Lower leg skin (tissue), 4 donors: Measurements from ENCODE around the gene DRICH1. TPM values are rescaled to one million over a fixed set of nuclear protein-coding genes. Genes with fewer than 3 reads are reported as not detected.
A peak's percentile ranks its signal among the peaks of the same experiment; 100 is the strongest.
"Not testable (repeated sequence)": the region's sequence is repeated elsewhere in the genome, so short reads cannot be mapped to it uniquely, and the experiment has no call there.

Source experiments
- DNase-seq, 2 donors: peaks; one replicate each; pipeline ENCODE4 v3.0.0-alpha.2; 2019; ENCODE audit warnings: low spot score in 2 of 2
- H3K4me3 ChIP-seq: fragments of 200-600 bp; sonication (generic); 2 replicates; pipeline ENCODE4 v1.5.1; 2017; ENCODE audit warnings: mild to moderate bottlenecking, low read depth; ENCODE audit not compliant: poor library complexity, severe bottlenecking
- CTCF ChIP-seq, 3 donors: fragments of 450-650 bp; IDR thresholded peaks; one replicate each; pipeline ENCODE4 v1.5.1; 2016; ENCODE audit warnings: antibody characterized with exemption in 3 of 3, mild to moderate bottlenecking in 3 of 3, moderate library complexity in 2 of 3
- POLR2A ChIP-seq, 2 donors: fragments of 450-650 bp; IDR thresholded peaks; one replicate each; pipeline ENCODE4 v1.6.1; 2016 to 2017; ENCODE audit warnings: antibody characterized with exemption in 2 of 2, mild to moderate bottlenecking in 1 of 2, moderate library complexity in 1 of 2
- WGBS, 2 donors: methylation state at CpG; one replicate each; pipeline ENCODE4 v1.1.5; 2018; 5-methylcytosine and 5-hydroxymethylcytosine counted together
- intact Hi-C: fragments of 100-400 bp; cut with DNase I; formaldehyde crosslinking; loops from one replicate; pipeline ENCODE4 v1.15.0; 2023; ENCODE audit warnings: low total_unique reads
- total RNA-seq, 4 donors: library from RNA; depleted of rRNA; stranded (reverse); fragments of >200 nt; gene quantifications; one replicate each; pipeline ENCODE4 v1.1.0, GENCODE V29; 2016

Gene DRICH1
- total RNA-seq: under 1 TPM in 1 of 4 donors, not detected in 3; 0.75 TPM

DNA sequence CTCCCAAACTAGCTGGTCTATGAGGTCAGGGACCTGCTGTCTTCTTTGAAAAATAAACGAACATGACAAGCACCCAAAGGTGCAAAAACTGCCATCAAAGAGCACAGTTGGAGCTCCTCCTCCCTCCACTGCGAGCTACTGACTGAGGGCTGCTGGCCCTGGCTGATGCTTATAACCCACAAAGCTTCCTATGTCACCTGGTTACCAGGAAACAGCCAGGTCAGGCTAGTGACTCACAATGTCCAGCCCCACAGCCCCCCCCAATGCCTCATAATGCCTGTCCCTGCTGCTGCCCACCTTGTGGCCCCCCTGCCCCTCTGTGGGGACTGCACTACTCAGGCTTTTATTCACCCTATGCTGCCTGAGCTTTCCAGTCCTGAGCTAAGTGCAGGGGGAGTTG is at the start of gene DRICH1:
Gene DRICH1, minus strand, starts transcription at position 144 of the 400 bp plus-strand sequence. CDS start 298 bp downstream, outside the sequence.
- H3K4me3 ChIP-seq: no peak within 1 kb of the TSS
- intact Hi-C loops: no loop called here
- TF ChIP-seq CTCF (IDR thresholded peaks at IDR 0.05) (no peak), POLR2A (IDR thresholded peaks at IDR 0.05) (no peak)
- 70 to 71% methylated on average over 2 of the region's 2 CpGs for WGBS, 2 donors
- no peak for DNase-seq

GRCh38 chr22:23681026-23681809 is 49.1 kb upstream of the DRICH1 start:
- intact Hi-C loops: no loop called here
- TF ChIP-seq CTCF (IDR thresholded peaks at IDR 0.05): no peak
- no peak for DNase-seq
- 82 to 91% methylated on average over 4 to 5 of the region's 5 CpGs for WGBS, 2 donors
- no peak overlapping the region for H3K4me3 ChIP-seq

GRCh38 chr22:23678133-23678532 is 46.0 kb upstream of the DRICH1 start:
- DNase-seq: peak in 1 of 2 donors; percentile 4
- TF ChIP-seq POLR2A (IDR thresholded peaks at IDR 0.05) (no peak), CTCF (IDR thresholded peaks at IDR 0.05) (no peak)
- intact Hi-C loops: no loop called here
- whole genome bisulfite sequencing, 2 donors: 94 to 95% methylated on average over 6 of the region's 6 CpGs
- H3K4me3 ChIP-seq: no peak overlapping the region

DNA sequence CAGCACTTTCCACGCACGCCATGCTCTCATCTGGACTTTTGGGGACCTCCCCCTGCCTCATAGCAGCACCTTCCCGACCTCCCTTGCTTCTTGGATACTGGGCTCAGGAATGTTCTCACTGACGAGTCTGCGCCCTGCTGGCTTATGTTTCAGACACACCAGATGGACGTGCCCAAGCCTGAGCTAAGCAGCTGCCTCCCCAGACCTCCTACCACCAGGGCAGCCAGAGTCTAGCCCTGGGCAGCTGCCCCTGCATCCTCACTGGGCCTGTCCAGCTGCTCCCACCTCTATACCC is 45.5 kb upstream of the DRICH1 start:
- H3K4me3 ChIP-seq: no peak overlapping the region

DNA sequence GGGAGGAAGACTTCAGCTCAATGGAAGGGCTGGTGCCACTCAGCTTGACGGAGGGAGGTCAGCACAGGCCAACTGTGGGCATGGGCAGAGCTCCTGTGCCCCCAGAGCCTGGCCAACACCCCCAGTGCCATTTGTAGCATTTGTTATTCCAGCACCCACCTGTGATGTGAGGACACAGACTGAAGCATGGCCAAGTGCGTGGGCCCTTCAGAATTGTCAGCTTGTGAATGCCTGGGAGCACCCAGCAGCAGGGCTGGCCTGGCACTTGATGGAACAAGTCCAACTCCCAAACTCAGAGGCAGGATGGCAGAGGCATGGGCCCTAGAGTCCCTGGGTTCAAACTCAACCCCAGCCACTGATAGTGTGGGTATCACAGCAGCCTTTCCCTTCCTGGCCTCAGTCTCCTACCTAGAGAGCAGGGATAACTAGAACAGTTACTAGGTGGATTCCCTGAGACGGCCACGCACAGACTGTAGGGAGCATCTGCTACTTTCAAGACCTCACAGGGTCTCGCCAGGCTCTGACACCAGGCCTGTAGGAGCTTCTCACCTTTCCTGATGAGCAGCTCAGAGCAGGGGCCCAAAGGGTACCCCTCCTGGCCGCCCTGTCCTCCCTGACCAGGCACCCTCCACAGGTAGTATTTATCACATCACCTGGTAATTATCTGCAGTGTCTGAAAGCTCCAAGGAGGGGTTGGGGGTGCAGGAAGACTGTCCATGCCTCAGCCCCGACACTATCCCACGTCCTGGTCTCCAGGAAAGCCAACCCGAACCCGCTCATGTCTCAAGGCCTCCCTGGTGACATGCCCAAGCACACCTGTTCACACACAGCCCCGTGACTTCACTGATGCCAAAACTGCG is 45.0 kb upstream of the DRICH1 start:
- peak in 1 of 2 donors; percentile 76 for DNase-seq
- H3K4me3 ChIP-seq, intact Hi-C loops: not testable (repeated sequence)
- 93 to 97% methylated on average over 8 to 11 of the region's 12 CpGs for WGBS, 2 donors

More for the DNA sequence above, 45.5 kb upstream of the DRICH1 start:
- 75 to 87% methylated on average over 6 of the region's 6 CpGs for WGBS, 2 donors
- no peak for TF ChIP-seq CTCF (IDR thresholded peaks at IDR 0.05)
- peak in 1 of 2 donors; percentile 54 for DNase-seq
- intact Hi-C loops: no loop called here
